Bronchial epithelial cell (primary cell): ENCODE measurements around the gene YIF1A. TPM values are rescaled to one million over a fixed set of nuclear protein-coding genes. Genes with fewer than 3 reads are reported as not detected.
A peak's percentile ranks its signal among the peaks of the same experiment; 100 is the strongest.

Experiments
- DNase-seq: peaks from one replicate; pipeline ENCODE4 v3.0.0-alpha.2; 2010; ENCODE audit warnings: low read depth
- FAIRE-seq: peaks from 2 replicates; lab custom pipeline; 2011; peaks lifted over from hg19 to GRCh38; lab: Jason Lieb, UNC
- H3K27me3 ChIP-seq: 2 replicates; pipeline ENCODE4 v1.5.1; 2011; ENCODE audit warnings: low read length; ENCODE audit not compliant: control insufficient read depth, insufficient read depth
- H3K36me3 ChIP-seq: 2 replicates; pipeline ENCODE4 v1.5.1; 2011; ENCODE audit warnings: low read length; ENCODE audit not compliant: control insufficient read depth, insufficient read depth
- H3K4me3 ChIP-seq: 2 replicates; pipeline ENCODE4 v1.5.1; 2011; ENCODE audit warnings: mild to moderate bottlenecking, low read depth, low read length, control low read depth
- CTCF ChIP-seq: IDR thresholded peaks from 2 replicates; pipeline ENCODE4 v1.5.1; 2011; ENCODE audit warnings: mild to moderate bottlenecking, moderate library complexity, low read length, control low read depth, inconsistent platforms; ENCODE audit not compliant: insufficient read depth, severe bottlenecking
- total RNA-seq: library from RNA; depleted of rRNA; stranded (reverse); fragments of >200 nt; gene quantifications from 2 replicates; pipeline ENCODE4 v1.2.1, GENCODE V29; 2014

YIF1A gene
- total RNA-seq, 1 donor from 2014 or later, result 231 TPM

- Histone ChIP-seq H3K4me3 (no peak overlapping the region), H3K36me3 (no peaks in the 10 kb centered on the region), H3K27me3 (no peaks in the 10 kb centered on the region)
- DNase-seq (no peak), FAIRE-seq (no peak)
- no peak for TF ChIP-seq CTCF
Measured at GRCh38 chr11:66302656-66303055, 13.7 kb upstream of the YIF1A start.

- H3K4me3 ChIP-seq, result no peak overlapping the region
- DNase-seq (no peak), FAIRE-seq (peak; percentile 81)
- no peak for TF ChIP-seq CTCF
- H3K36me3 ChIP-seq, result no peaks in the 10 kb centered on the region
- no peaks in the 10 kb centered on the region for H3K27me3 ChIP-seq
Measured at GRCh38 chr11:66299186-66299585, 10.2 kb upstream of the YIF1A start.

GRCh38 chr11:66297610-66298009 lies 8.7 kb upstream of the YIF1A start:
- FAIRE-seq, result no peak

GRCh38 chr11:66294626-66295620 lies 6.0 kb upstream of the YIF1A start:
- FAIRE-seq, result no peak
- H3K36me3 ChIP-seq, result no peaks in the 10 kb centered on the region
- no peak for TF ChIP-seq CTCF
- H3K27me3 ChIP-seq, result peaks cover 9% of the 10 kb centered on the region
- DNase-seq, result no peak
- no peak overlapping the region for H3K4me3 ChIP-seq

More at GRCh38 chr11:66297610-66298009, 8.7 kb upstream of the YIF1A start:
- no peak for TF ChIP-seq CTCF
- Histone ChIP-seq H3K36me3 (no peaks in the 10 kb centered on the region), H3K27me3 (peaks cover 4% of the 10 kb centered on the region), H3K4me3 (no peak overlapping the region)
- DNase-seq, result no peak

- FAIRE-seq (no peak), DNase-seq (no peak)
- no peak for TF ChIP-seq CTCF
- Histone ChIP-seq H3K27me3 (peaks cover 9% of the 10 kb centered on the region), H3K4me3 (no peak overlapping the region), H3K36me3 (no peaks in the 10 kb centered on the region)
Measured at GRCh38 chr11:66293777-66294625, 5.1 kb upstream of the YIF1A start.
